HEK293 (cell line): ENCODE measurements around the gene KIF26B.

Source experiments
- REPIN1 ChIP-seq: fragments of 450-650 bp; formaldehyde crosslinking; IDR thresholded peaks from 2 replicates; pipeline ENCODE4 v1.5.1; 2017; ENCODE audit warnings: missing biosample characterization, missing genetic modification characterization, low read depth
- ZBTB20 ChIP-seq: fragments of 450-650 bp; formaldehyde crosslinking; IDR thresholded peaks from 2 replicates; pipeline ENCODE4 v1.5.1; 2016; ENCODE audit warnings: missing biosample characterization, missing genetic modification characterization
- ZBTB8A ChIP-seq: fragments of 450-650 bp; formaldehyde crosslinking; IDR thresholded peaks from 2 replicates; pipeline ENCODE4 v1.5.1; 2016; ENCODE audit warnings: missing biosample characterization, missing genetic modification characterization
- ZNF239 ChIP-seq: fragments of 450-650 bp; formaldehyde crosslinking; IDR thresholded peaks from 2 replicates; pipeline ENCODE4 v1.5.1; 2016; ENCODE audit warnings: missing biosample characterization, missing genetic modification characterization
- ZNF394 ChIP-seq: fragments of 450-650 bp; formaldehyde crosslinking; IDR thresholded peaks from 2 replicates; pipeline ENCODE4 v1.5.1; 2016; ENCODE audit warnings: missing biosample characterization, missing genetic modification characterization, mild to moderate bottlenecking, moderate library complexity, borderline replicate concordance
- ZXDB ChIP-seq: fragments of 450-650 bp; formaldehyde crosslinking; IDR thresholded peaks from 2 replicates; pipeline ENCODE4 v1.5.1; 2016; ENCODE audit warnings: missing biosample characterization, missing genetic modification characterization

DNA sequence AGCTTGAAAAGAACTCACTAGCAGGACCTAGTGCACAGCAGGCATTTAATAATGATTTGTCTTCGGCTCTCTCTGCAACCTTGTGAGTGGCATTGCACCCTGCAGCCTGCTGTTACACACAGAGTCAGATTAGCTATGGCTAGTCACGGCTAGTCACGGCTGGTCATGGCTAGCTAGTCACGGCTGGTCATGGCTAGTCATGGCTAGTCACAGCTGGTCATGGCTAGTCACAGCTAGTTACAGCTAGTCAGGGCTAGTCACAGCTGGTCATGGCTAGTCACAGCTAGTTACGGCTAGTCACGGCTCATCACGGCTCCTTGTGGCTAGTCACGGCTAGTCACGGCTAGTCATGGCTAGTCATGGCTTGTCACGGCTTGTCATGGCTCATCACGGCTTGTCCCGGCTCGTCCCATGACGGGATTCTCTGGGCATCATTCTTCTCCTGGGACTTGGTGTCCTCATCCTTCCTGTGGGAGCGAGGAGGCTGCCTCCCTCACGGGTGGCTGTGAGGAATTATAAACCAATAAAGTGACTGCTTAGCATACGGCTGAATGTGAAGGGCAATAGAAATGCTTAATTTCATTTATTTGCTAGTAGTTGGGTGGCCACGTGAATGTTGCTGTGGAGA lies 12.5 kb upstream of the KIF26B start:
- TF ChIP-seq REPIN1 (tag by site-specific recombination): no peak
- no peak for TF ChIP-seq ZXDB (tag by site-specific recombination)
- TF ChIP-seq ZBTB20: no peak
- TF ChIP-seq ZNF239 (tag by site-specific recombination): no peak
- no peak for TF ChIP-seq ZBTB8A (tag by site-specific recombination)
- TF ChIP-seq ZNF394 (tag by site-specific recombination): no peak
